ENCODE data around the gene PDCD2L. TPM values are rescaled to one million over a fixed set of nuclear protein-coding genes. Genes with fewer than 3 reads are reported as not detected.

The PDCD2L gene
- total RNA-seq, 1 experiment from 2014 or later: 43.3 TPM

DNA sequence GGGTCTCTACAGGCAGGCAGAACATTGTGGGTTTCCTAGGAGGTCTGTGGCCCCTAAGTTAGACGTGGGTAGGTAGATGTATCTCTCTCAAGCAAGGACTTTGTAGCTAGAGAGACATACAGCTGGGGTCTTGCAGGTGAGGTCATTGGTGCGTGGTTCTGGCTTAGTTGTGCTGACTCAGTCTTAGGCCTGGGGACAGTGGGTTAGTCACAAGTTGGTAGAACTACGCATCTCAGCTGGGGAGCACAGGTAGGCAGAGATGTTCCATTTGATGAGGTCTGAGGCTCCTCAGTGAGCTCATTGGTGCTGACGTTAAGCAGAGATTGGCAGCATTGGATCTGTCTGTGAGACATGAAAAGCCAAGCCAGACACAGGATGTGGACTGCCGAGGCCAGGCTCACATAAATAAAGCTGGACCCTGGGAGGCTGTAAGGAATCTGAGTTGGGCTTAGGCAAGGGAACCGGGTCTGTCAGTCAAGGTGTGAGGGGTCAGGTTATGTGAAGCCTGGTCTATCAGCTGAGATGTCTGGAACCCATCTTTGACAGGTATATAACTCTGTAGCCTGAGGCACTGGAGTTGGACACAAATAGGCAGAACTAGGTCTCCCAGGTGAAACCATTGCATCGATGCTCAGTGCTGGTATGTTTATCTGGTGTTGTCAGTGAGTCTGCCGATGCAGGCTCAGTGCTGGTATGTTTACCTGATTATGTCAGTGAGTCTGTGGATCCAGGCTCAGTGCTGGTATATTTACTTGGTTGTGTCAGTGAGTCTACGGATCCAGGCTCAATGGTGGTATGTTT, 17.4 kb upstream of the PDCD2L start:
- Mint-ChIP-seq H3K4me1 (no peaks in the 10 kb centered on the region), H3K36me3 (ENCODE audit: insufficient read depth in 1 of 3, low read depth in 3 of 3) (peaks cover 54 to 67% (median 64%) of the 10 kb centered on the region in 3 experiments), H3K9me3 (no peaks in the 10 kb centered on the region; a peak in 1 of 5 replicates), H3K27me3 (ENCODE audit: low read depth) (no peaks in the 10 kb centered on the region), H3K4me3 (no peak overlapping the region), H3K27ac (peak overlapping the region in 1 of 3 experiments; percentile 76; a peak in 1 of 7 replicates)
- H3K56ac ChIP-seq (ENCODE audit: insufficient read length, low read depth, low read length): no peak overlapping the region
- H4K8ac ChIP-seq (replicated peaks; ENCODE audit: insufficient read length, low read depth, low read length): no peak overlapping the region
- H3T11ph ChIP-seq (ENCODE audit: low read length): no peak overlapping the region
- no peak overlapping the region for H3K9ac ChIP-seq (ENCODE audit: extremely low read depth, insufficient read length, low read length)
- H2AFZ ChIP-seq (ENCODE audit: low read length): no peak overlapping the region
- no peak overlapping the region for H2BK120ac ChIP-seq (ENCODE audit: low read depth, low read length, poor library complexity, severe bottlenecking)
- H2AK5ac ChIP-seq (ENCODE audit: insufficient read length, low read length): no peak overlapping the region
- H2BK12ac ChIP-seq (ENCODE audit: insufficient read length, low read depth, low read length): no peak overlapping the region
- TF ChIP-seq, protein P1, sequence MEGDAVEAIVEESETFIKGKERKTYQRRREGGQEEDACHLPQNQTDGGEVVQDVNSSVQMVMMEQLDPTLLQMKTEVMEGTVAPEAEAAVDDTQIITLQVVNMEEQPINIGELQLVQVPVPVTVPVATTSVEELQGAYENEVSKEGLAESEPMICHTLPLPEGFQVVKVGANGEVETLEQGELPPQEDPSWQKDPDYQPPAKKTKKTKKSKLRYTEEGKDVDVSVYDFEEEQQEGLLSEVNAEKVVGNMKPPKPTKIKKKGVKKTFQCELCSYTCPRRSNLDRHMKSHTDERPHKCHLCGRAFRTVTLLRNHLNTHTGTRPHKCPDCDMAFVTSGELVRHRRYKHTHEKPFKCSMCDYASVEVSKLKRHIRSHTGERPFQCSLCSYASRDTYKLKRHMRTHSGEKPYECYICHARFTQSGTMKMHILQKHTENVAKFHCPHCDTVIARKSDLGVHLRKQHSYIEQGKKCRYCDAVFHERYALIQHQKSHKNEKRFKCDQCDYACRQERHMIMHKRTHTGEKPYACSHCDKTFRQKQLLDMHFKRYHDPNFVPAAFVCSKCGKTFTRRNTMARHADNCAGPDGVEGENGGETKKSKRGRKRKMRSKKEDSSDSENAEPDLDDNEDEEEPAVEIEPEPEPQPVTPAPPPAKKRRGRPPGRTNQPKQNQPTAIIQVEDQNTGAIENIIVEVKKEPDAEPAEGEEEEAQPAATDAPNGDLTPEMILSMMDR (conservative IDR thresholded peaks at IDR 0.05): no peak
- H3K18ac ChIP-seq (ENCODE audit: insufficient read length, low read depth, low read length): no peak overlapping the region
- no peaks in the 10 kb centered on the region for H3K79me1 ChIP-seq (ENCODE audit: insufficient read depth, low read depth, low read length, poor library complexity, severe bottlenecking)
- no peak overlapping the region for H2BK5ac ChIP-seq (ENCODE audit: insufficient read length, low read length)
- no peaks in the 10 kb centered on the region for H3K23me2 ChIP-seq (ENCODE audit: insufficient read length, low read depth, low read length, poor library complexity, severe bottlenecking)
- no CpG with 5 or more reads among the region's 9 CpGs for WGBS (ENCODE audit: extremely low coverage, insufficient read length, low lambda C conversion rate)
- no peaks in the 10 kb centered on the region for H4K20me1 ChIP-seq (ENCODE audit: control insufficient read depth, insufficient read depth, insufficient read length)
- no peak overlapping the region for H3K4ac ChIP-seq (ENCODE audit: low read depth, low read length)
- no peak overlapping the region for H3K4me2 ChIP-seq (ENCODE audit: insufficient read depth, insufficient read length, low read length)
- H3K27me3 ChIP-seq (ENCODE audit: insufficient read depth, low read length): no peaks in the 10 kb centered on the region
- no peak overlapping the region for H2BK20ac ChIP-seq (ENCODE audit: low read depth, low read length, poor library complexity, severe bottlenecking)
- H3K27ac ChIP-seq (ENCODE audit: insufficient read length, low read depth, low read length): no peak overlapping the region
- no peak overlapping the region for H4K91ac ChIP-seq (ENCODE audit: insufficient read length, low read depth, low read length)
- no peaks in the 10 kb centered on the region for H3K9me3 ChIP-seq (ENCODE audit: control insufficient read depth, low read depth, low read length)
- no peaks in the 10 kb centered on the region for H3K79me2 ChIP-seq (ENCODE audit: insufficient read depth, low read length)
- H3K4me1 ChIP-seq (ENCODE audit: insufficient read depth, low read length): no peaks in the 10 kb centered on the region
- no peak overlapping the region for H3K23ac ChIP-seq (ENCODE audit: insufficient read length, low read depth, low read length)
- H2BK15ac ChIP-seq (ENCODE audit: low read depth, low read length): no peak overlapping the region
- H3K14ac ChIP-seq (ENCODE audit: insufficient read depth, low read length): no peak overlapping the region
- no peak overlapping the region for H4K5ac ChIP-seq (ENCODE audit: insufficient read length, low read depth, low read length)
- no peak for DNase-seq
